Keratinocyte (primary cell): ENCODE data around the gene PDRG1.

Experiments
- CTCF ChIP-seq, 3 experiments: IDR thresholded peaks in 1 of 3; conservative IDR thresholded peaks in 1 of 3; optimal IDR thresholded peaks in 1 of 3; 2 replicates in 2 of 3; 3 replicates in 1 of 3; pipeline versions ENCODE3 to v1.5.1; 2011; ENCODE audit warnings: low read length in 3 of 3, mild to moderate bottlenecking in 3 of 3, moderate library complexity in 2 of 3, control low read depth in 1 of 3, inconsistent platforms in 1 of 3; ENCODE audit not compliant: insufficient read depth in 2 of 3; ENCODE audit errors: extremely low read depth in 1 of 3
- EZH2 ChIP-seq: IDR thresholded peaks from one replicate; pipeline ENCODE4 v1.6.1; 2012; ENCODE audit warnings: inconsistent platforms, mild to moderate bottlenecking, low read length, moderate library complexity

- TF ChIP-seq CTCF (optimal IDR thresholded peaks at IDR 0.05 in 1 of 3, IDR thresholded peaks at IDR 0.05 in 1 of 3, conservative IDR thresholded peaks at IDR 0.05 in 1 of 3; ENCODE audit: extremely low read depth in 1 of 3, insufficient read depth in 2 of 3, low read length in 3 of 3) = no peak
- no peak for TF ChIP-seq EZH2
These were observed 54.3 kb downstream of the PDRG1 start for GRCh38 chr20:31897541-31897940.
